ENCODE data around the gene RBMY1D. TPM values are rescaled to one million over a fixed set of nuclear protein-coding genes. Genes with fewer than 3 reads are reported as not detected.

RBMY1D gene
- total and polyA plus RNA-seq, 2 experiments from 2014 or later = not detected

DNA sequence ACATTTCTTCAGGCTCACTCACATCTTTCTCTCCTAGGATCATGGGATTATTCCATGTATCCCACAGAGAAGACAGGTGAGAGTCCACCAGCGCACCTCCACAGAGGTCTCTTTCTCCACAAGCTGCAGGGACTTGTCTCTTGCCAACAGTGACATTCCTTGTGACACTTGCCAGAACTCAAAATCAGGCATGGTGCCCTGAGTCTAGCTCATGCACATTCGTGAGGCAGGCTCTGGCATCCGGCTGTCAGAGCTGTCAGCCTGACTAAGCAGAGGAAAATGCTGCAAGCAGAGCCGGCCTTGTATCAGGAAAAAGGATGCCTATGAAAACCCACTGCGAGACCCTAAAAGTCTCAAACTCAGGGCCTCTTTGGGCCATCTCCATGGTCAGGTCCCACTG, 54.8 kb downstream of the RBMY1D start:
- Histone ChIP-seq H3K4me2 (ENCODE audit: unreplicated experiment) (no peak overlapping the region), H3K9me2 (ENCODE audit: insufficient read depth) (no peaks in the 10 kb centered on the region), H3K79me2 (ENCODE audit: insufficient read depth) (no peaks in the 10 kb centered on the region), H3K27ac (no peak overlapping the region), H3K4me1 (ENCODE audit: insufficient read depth) (no peaks in the 10 kb centered on the region), H3K27me3 (replicated peaks; ENCODE audit: insufficient read depth) (no peaks in the 10 kb centered on the region), H4K20me1 (ENCODE audit: insufficient read depth) (no peaks in the 10 kb centered on the region), H3K9ac (no peak overlapping the region), H3F3A (ENCODE audit: insufficient read depth) (no peaks in the 10 kb centered on the region), H2AFZ (no peak overlapping the region), H3K36me3 (ENCODE audit: low read depth) (no peaks in the 10 kb centered on the region), H3K4me3 (no peak overlapping the region), H3K9me3 (ENCODE audit: low read depth) (no peaks in the 10 kb centered on the region)
- no peak for DNase-seq
- in situ Hi-C loops (cut with MboI) = no loop called here
- 0 to 4% methylated on average over 4 of the region's 5 CpGs for WGBS, 2 experiments (ENCODE audit: low coverage in 1 of 2, low lambda C conversion rate in 2 of 2, missing lambda C conversion rate in 2 of 2)
- no peak for TF ChIP-seq EZH2phosphoT487 (IDR thresholded peaks at IDR 0.05; ENCODE audit: insufficient read depth, low read depth)
- no peak for TF ChIP-seq EZH2 (IDR thresholded peaks at IDR 0.05; ENCODE audit: insufficient read depth, poor library complexity, severe bottlenecking)

DNA sequence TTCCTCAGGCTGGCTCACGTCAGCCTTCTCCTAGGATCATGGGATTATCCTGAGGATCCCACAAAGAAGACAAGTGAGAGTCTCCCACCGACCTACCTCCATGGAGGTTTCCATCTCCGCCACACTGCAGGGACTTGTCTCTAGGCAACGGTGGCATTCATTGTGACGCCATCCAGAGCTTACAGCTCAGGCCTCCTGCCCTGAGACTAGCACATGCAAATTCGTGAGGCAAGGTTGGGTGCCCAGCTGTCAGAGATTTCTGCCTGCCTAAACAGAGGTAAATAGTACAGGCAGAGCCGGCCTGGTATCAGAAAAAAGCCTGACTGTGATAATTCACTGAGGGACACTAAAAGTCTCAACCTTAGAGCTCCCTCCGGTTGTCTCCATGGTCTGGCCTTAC, 58.0 kb downstream of the RBMY1D start:
- Histone ChIP-seq H3K9me2 (ENCODE audit: insufficient read depth) (no peaks in the 10 kb centered on the region), H3K4me3 (no peak overlapping the region), H3K4me1 (ENCODE audit: insufficient read depth) (no peaks in the 10 kb centered on the region), H3K27ac (no peak overlapping the region), H4K20me1 (ENCODE audit: insufficient read depth) (no peaks in the 10 kb centered on the region), H3F3A (ENCODE audit: insufficient read depth) (no peaks in the 10 kb centered on the region), H3K9me3 (ENCODE audit: low read depth) (no peaks in the 10 kb centered on the region), H3K9ac (no peak overlapping the region), H3K79me2 (ENCODE audit: insufficient read depth) (no peaks in the 10 kb centered on the region), H3K27me3 (replicated peaks; ENCODE audit: insufficient read depth) (no peaks in the 10 kb centered on the region), H3K36me3 (ENCODE audit: low read depth) (no peaks in the 10 kb centered on the region), H3K4me2 (ENCODE audit: unreplicated experiment) (no peak overlapping the region), H2AFZ (no peak overlapping the region)
- in situ Hi-C loops (cut with MboI) = no loop called here
- WGBS, 2 experiments (ENCODE audit: low coverage in 1 of 2, low lambda C conversion rate in 2 of 2, missing lambda C conversion rate in 2 of 2) = 21 to 26% methylated on average over 5 to 6 of the region's 8 CpGs
- no peak for DNase-seq
- TF ChIP-seq EZH2phosphoT487 (IDR thresholded peaks at IDR 0.05; ENCODE audit: insufficient read depth, low read depth) (no peak), EZH2 (IDR thresholded peaks at IDR 0.05; ENCODE audit: insufficient read depth, poor library complexity, severe bottlenecking) (no peak)

DNA sequence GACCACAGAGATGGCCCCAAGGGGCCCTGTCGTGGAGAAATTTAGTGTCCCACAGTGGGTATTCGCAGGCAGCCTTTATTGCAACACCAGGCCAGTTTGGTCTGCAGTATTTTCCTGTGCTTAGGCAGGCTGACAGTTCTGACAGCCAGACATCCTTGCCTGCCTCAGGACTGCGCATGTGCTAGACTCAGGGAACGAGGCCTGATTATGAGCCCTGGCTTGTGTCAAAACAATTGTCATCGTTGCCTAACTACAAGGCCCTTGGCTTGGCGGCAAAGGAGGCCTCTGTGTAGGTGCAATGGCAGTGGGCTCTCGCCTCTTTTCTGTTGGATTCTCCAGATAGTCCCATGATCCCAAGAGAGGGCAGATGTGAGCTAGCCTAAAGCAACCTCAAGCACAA, 59.3 kb downstream of the RBMY1D start:
- no peaks in the 10 kb centered on the region for H3K27me3 ChIP-seq (replicated peaks; ENCODE audit: insufficient read depth)
- no peaks in the 10 kb centered on the region for H3K9me3 ChIP-seq (ENCODE audit: low read depth)
- no peaks in the 10 kb centered on the region for H4K20me1 ChIP-seq (ENCODE audit: insufficient read depth)
- 9 to 19% methylated on average over 4 to 6 of the region's 7 CpGs for WGBS, 2 experiments (ENCODE audit: low coverage in 1 of 2, low lambda C conversion rate in 2 of 2, missing lambda C conversion rate in 2 of 2)
- no peak overlapping the region for H3K27ac ChIP-seq
- no peak for DNase-seq
- no peak overlapping the region for H3K4me3 ChIP-seq
- no peak overlapping the region for H3K4me2 ChIP-seq (ENCODE audit: unreplicated experiment)
- no peaks in the 10 kb centered on the region for H3K4me1 ChIP-seq (ENCODE audit: insufficient read depth)
- H3K36me3 ChIP-seq (ENCODE audit: low read depth) = no peaks in the 10 kb centered on the region
- no peak overlapping the region for H2AFZ ChIP-seq
- TF ChIP-seq EZH2phosphoT487 (IDR thresholded peaks at IDR 0.05; ENCODE audit: insufficient read depth, low read depth) (no peak), EZH2 (IDR thresholded peaks at IDR 0.05; ENCODE audit: insufficient read depth, poor library complexity, severe bottlenecking) (no peak)
- H3K9ac ChIP-seq = no peak overlapping the region
- no peaks in the 10 kb centered on the region for H3K79me2 ChIP-seq (ENCODE audit: insufficient read depth)
- H3K9me2 ChIP-seq (ENCODE audit: insufficient read depth) = no peaks in the 10 kb centered on the region
- H3F3A ChIP-seq (ENCODE audit: insufficient read depth) = no peaks in the 10 kb centered on the region
- in situ Hi-C loops (cut with MboI) = no loop called here

Other genes with a start within 250 kb of the RBMY1D start
- gene RBMY1E, start 23.5 kb upstream of the RBMY1D start, total RNA-seq (2014; rRNA removed; shearing (Covaris generic)) = not detected in 2 replicates
- gene RBMY1E, start 23.5 kb upstream of the RBMY1D start, polyA plus RNA-seq (2016; fragmentation: Nextera tagmentation; extraction: Ambion mirVana) = not detected in 2 replicates

Data from GM23248 (cell line).